Subcutaneous adipose tissue (tissue), 4 donors: ENCODE measurements around the gene RFX2. TPM values are rescaled to one million over a fixed set of nuclear protein-coding genes. Genes with fewer than 3 reads are reported as not detected.

ENCODE experiments used
- total RNA-seq, 4 donors: library from RNA; depleted of rRNA; stranded (reverse); fragments of >200 nt; gene quantifications; one replicate each; pipeline ENCODE4 v1.1.0, GENCODE V29; 2016
- TF ChIP-seq, protein P1 (sequence below): fragments of 450-650 bp; IDR thresholded peaks from one replicate; pipeline ENCODE4 v1.5.1; 2016; ENCODE audit warnings: low read depth, mild to moderate bottlenecking, control low read depth, antibody characterized with exemption, moderate library complexity

The RFX2 gene
- total RNA-seq, 4 donors from 2014 or later, result 2.9 to 8.9 (median 7.2) TPM

- TF ChIP-seq, protein P1, sequence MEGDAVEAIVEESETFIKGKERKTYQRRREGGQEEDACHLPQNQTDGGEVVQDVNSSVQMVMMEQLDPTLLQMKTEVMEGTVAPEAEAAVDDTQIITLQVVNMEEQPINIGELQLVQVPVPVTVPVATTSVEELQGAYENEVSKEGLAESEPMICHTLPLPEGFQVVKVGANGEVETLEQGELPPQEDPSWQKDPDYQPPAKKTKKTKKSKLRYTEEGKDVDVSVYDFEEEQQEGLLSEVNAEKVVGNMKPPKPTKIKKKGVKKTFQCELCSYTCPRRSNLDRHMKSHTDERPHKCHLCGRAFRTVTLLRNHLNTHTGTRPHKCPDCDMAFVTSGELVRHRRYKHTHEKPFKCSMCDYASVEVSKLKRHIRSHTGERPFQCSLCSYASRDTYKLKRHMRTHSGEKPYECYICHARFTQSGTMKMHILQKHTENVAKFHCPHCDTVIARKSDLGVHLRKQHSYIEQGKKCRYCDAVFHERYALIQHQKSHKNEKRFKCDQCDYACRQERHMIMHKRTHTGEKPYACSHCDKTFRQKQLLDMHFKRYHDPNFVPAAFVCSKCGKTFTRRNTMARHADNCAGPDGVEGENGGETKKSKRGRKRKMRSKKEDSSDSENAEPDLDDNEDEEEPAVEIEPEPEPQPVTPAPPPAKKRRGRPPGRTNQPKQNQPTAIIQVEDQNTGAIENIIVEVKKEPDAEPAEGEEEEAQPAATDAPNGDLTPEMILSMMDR, result no peak
Measured at GRCh38 chr19:5989388-5990074, 120.8 kb downstream of the RFX2 start.

DNA sequence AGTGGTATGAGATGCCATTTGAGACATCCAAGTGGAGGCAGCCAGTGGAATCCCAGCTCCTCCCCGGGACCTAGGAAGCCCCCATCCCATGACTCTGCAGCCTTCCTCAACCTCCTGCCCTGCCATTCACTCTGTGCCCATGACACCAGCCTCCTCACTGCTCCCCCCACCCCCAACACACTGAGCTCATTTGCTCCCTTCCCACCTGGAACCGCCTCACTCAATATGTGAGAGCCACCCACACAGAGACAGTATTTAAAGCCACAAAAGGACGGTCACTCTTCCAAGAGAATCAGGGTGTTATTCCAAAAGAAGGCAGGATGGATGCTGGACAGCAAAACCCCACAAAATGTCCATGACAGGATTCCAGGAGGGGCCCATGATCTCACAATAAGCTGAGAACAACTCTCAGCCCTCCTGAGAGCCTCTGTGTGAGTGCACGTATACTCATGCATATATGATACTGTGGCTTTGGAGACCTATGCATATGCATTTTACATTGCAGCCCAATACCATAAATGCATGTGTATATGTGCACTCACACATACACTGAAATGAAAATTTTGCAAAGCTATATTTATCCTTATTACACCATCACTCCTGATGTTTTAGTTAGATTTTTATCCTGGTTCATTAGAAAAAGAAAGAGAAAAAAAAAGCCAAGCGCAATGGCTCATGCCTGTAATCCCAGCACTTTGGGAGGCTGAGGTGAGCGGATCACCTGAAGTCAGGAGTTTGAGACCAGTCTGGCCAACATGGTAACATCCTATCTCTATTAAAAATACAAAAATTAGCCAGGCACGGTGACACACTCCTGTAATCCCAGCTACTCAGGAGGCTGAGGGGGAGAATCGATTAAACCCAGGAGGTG lies 121.5 kb downstream of the RFX2 start:
- TF ChIP-seq, protein P1, result no peak

DNA sequence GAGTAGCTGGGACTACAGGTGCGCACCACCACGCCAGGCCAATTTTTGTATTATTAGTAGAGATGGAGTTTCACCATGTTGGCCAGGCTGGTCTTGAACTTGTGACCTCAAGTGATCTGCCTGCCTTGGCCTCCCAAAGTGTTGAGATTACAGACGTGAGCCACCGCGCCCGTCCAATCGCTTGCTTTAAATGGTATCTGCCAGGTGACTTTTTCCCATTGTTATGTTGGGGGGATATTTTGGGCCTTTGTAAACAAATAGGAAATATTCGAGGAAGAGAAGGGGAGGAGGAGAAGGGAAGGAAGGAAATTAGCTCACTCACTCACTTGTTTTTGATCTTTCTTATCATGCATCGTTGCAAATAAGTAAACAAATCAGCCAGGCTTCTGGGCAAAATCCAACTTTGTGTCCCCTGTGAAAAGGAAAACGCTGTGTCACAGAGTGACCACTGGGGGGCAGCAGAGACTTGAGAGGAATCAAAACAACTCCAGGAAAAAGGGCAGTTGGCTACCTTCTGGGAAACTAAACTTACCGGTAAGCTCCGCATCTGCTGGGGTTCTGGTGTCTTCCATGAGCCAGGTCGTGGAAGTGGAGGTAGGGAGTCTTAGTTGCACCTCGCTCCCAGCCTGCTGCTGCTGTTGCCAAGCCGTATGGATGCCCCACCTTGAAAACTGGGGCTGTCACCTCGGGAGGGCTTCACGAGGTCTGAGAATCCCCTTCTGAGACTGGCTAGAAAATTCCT lies 123.1 kb downstream of the RFX2 start:
- TF ChIP-seq, protein P1, result no peak

- TF ChIP-seq, protein P1, result no peak
Measured at GRCh38 chr19:5985098-5985783, 125.1 kb downstream of the RFX2 start.

DNA sequence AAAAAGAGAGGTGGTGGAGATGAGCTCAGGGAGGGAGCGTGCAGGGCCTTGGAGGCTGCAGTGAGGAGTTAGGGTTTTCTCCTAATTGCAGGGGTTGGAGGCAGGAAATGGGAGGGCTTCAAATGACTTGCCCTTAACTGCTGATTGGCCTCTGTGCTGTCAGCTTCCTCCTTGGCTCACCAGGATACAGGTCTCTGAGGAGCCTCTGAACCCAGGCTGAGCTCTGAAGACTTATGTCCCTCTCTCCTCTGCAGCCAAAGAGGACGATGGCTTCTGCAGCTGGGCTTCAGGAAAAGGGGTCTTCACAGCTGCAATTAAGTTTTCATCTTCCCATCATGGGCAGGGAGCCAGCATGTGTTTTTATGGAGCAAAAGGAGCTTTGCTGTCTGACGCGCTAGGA lies 125.7 kb downstream of the RFX2 start:
- TF ChIP-seq, protein P1, result no peak

DNA sequence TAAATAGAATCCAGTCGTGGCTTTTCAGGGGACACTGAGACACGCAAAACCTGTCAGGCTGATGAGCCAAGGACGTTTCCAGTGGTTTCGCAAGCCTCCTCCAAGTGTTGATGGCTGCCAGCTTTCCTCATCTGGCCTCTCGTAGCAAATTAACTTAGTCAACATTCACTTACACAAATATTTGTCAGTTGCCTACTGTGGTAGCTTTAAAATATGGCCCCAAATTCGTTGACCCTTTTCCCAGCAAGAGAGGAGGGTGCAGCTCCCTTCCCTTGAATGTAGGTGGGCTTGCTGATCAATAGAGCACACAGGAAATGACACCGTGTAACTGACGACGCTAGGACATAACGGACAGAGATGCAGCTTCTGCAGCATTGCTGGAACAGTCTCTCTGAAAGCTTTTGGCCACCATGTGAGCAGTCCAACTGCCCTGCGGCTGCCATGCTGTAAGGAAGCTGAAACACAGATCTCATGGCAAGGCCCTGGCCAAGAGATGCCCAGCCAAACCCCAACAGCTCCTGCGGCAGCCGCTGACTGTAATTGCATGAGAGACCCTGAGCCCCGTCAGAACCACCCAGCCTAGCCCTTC lies 126.8 kb downstream of the RFX2 start:
- TF ChIP-seq, protein P1, result no peak
